Measurements from ENCODE around the gene BMP6. TPM values are rescaled to one million over a fixed set of nuclear protein-coding genes. Genes with fewer than 3 reads are reported as not detected.

The BMP6 gene
- total RNA-seq, 1 donor from 2014 or later: 0.97 TPM

GRCh38 chr6:7770601-7771000 is 44.7 kb downstream of the BMP6 start:
- no peak for TF ChIP-seq CTCF (IDR thresholded peaks at IDR 0.05; ENCODE audit: unreplicated experiment)
- no peak overlapping the region for H3K27ac Mint-ChIP-seq (ENCODE audit: unreplicated experiment)
- no peak overlapping the region for H3K4me3 Mint-ChIP-seq (ENCODE audit: unreplicated experiment)
- peaks cover 16% of the 10 kb centered on the region for H3K4me1 Mint-ChIP-seq (ENCODE audit: unreplicated experiment)
- no peaks in the 10 kb centered on the region for H3K27me3 Mint-ChIP-seq (ENCODE audit: unreplicated experiment)
- H3K36me3 Mint-ChIP-seq (ENCODE audit: low read depth, unreplicated experiment): no peaks in the 10 kb centered on the region
- H3K9me3 Mint-ChIP-seq (ENCODE audit: unreplicated experiment): no peaks in the 10 kb centered on the region
- DNase-seq (ENCODE audit: low spot score): no peak

- H3K9me3 Mint-ChIP-seq (ENCODE audit: unreplicated experiment): no peaks in the 10 kb centered on the region
- DNase-seq (ENCODE audit: low spot score): no peak
- H3K4me1 Mint-ChIP-seq (ENCODE audit: unreplicated experiment): peaks cover 5% of the 10 kb centered on the region
- no peak overlapping the region for H3K27ac Mint-ChIP-seq (ENCODE audit: unreplicated experiment)
- no peaks in the 10 kb centered on the region for H3K36me3 Mint-ChIP-seq (ENCODE audit: low read depth, unreplicated experiment)
- H3K4me3 Mint-ChIP-seq (ENCODE audit: unreplicated experiment): no peak overlapping the region
- H3K27me3 Mint-ChIP-seq (ENCODE audit: unreplicated experiment): no peaks in the 10 kb centered on the region
- TF ChIP-seq CTCF (IDR thresholded peaks at IDR 0.05; ENCODE audit: unreplicated experiment): no peak
Measured at GRCh38 chr6:7773322-7773721, 47.4 kb downstream of the BMP6 start.

GRCh38 chr6:7773914-7774313 is 48.0 kb downstream of the BMP6 start:
- DNase-seq (ENCODE audit: low spot score): no peak
- TF ChIP-seq CTCF (IDR thresholded peaks at IDR 0.05; ENCODE audit: unreplicated experiment): no peak
- H3K4me3 Mint-ChIP-seq (ENCODE audit: unreplicated experiment): no peak overlapping the region

GRCh38 chr6:7776509-7776908 is 50.6 kb downstream of the BMP6 start:
- Mint-ChIP-seq H3K9me3 (ENCODE audit: unreplicated experiment) (no peaks in the 10 kb centered on the region), H3K4me3 (ENCODE audit: unreplicated experiment) (no peak overlapping the region), H3K36me3 (ENCODE audit: low read depth, unreplicated experiment) (no peaks in the 10 kb centered on the region), H3K27ac (ENCODE audit: unreplicated experiment) (no peak overlapping the region), H3K27me3 (ENCODE audit: unreplicated experiment) (no peaks in the 10 kb centered on the region), H3K4me1 (ENCODE audit: unreplicated experiment) (no peaks in the 10 kb centered on the region)
- DNase-seq (ENCODE audit: low spot score): no peak
- TF ChIP-seq CTCF (IDR thresholded peaks at IDR 0.05; ENCODE audit: unreplicated experiment): no peak

More at GRCh38 chr6:7773914-7774313, 48.0 kb downstream of the BMP6 start:
- Mint-ChIP-seq H3K27ac (ENCODE audit: unreplicated experiment) (no peak overlapping the region), H3K4me1 (ENCODE audit: unreplicated experiment) (no peaks in the 10 kb centered on the region), H3K27me3 (ENCODE audit: unreplicated experiment) (no peaks in the 10 kb centered on the region), H3K36me3 (ENCODE audit: low read depth, unreplicated experiment) (no peaks in the 10 kb centered on the region), H3K9me3 (ENCODE audit: unreplicated experiment) (no peaks in the 10 kb centered on the region)

GRCh38 chr6:7777074-7777473 is 51.2 kb downstream of the BMP6 start:
- Mint-ChIP-seq H3K4me1 (ENCODE audit: unreplicated experiment) (no peaks in the 10 kb centered on the region), H3K9me3 (ENCODE audit: unreplicated experiment) (no peaks in the 10 kb centered on the region), H3K4me3 (ENCODE audit: unreplicated experiment) (no peak overlapping the region), H3K27me3 (ENCODE audit: unreplicated experiment) (no peaks in the 10 kb centered on the region), H3K27ac (ENCODE audit: unreplicated experiment) (no peak overlapping the region), H3K36me3 (ENCODE audit: low read depth, unreplicated experiment) (no peaks in the 10 kb centered on the region)
- DNase-seq (ENCODE audit: low spot score): no peak
- TF ChIP-seq CTCF (IDR thresholded peaks at IDR 0.05; ENCODE audit: unreplicated experiment): no peak
